T-helper 22 cell (primary cell): ENCODE data around the gene RIC3.

Source experiments
- DNase-seq: peaks from one replicate; pipeline ENCODE4 v3.0.0-alpha.2; 2020; ENCODE audit warnings: low read depth

The RIC3 gene

GRCh38 chr11:8168485-8169257, at the start of gene RIC3:
RIC3 (minus strand) TSS chr11:8169025; CDS start chr11:8168989, 36 bp downstream.
- DNase-seq: peak; percentile 14

GRCh38 chr11:8218409-8218808, 49.6 kb upstream of the RIC3 start:
- DNase-seq: no peak

- DNase-seq: no peak
These were observed 49.1 kb upstream of the RIC3 start for GRCh38 chr11:8217926-8218325.

- no peak for DNase-seq
These were observed 48.3 kb upstream of the RIC3 start for GRCh38 chr11:8217136-8217535.

GRCh38 chr11:8213376-8213775, 44.6 kb upstream of the RIC3 start:
- DNase-seq: no peak

GRCh38 chr11:8209208-8209807, 40.5 kb upstream of the RIC3 start:
- no peak for DNase-seq

- DNase-seq: no peak
These were observed 38.5 kb upstream of the RIC3 start for GRCh38 chr11:8207080-8208000.

GRCh38 chr11:8206251-8207079, 37.6 kb upstream of the RIC3 start:
- DNase-seq: no peak

GRCh38 chr11:8205566-8205965, 36.7 kb upstream of the RIC3 start:
- DNase-seq: no peak

GRCh38 chr11:8204596-8204995, 35.8 kb upstream of the RIC3 start:
- DNase-seq: no peak

GRCh38 chr11:8204025-8204424, 35.2 kb upstream of the RIC3 start:
- DNase-seq: no peak

GRCh38 chr11:8203414-8203715, 34.5 kb upstream of the RIC3 start:
- no peak for DNase-seq

GRCh38 chr11:8202516-8203413, 33.9 kb upstream of the RIC3 start:
- DNase-seq: no peak

- DNase-seq: no peak
These were observed 33.0 kb upstream of the RIC3 start for GRCh38 chr11:8201644-8202365.

- no peak for DNase-seq
These were observed 30.9 kb upstream of the RIC3 start for GRCh38 chr11:8199676-8200075.

- DNase-seq: no peak
These were observed 27.9 kb upstream of the RIC3 start for GRCh38 chr11:8196749-8197148.

GRCh38 chr11:8194956-8195355, 26.1 kb upstream of the RIC3 start:
- no peak for DNase-seq

- no peak for DNase-seq
These were observed 24.0 kb upstream of the RIC3 start for GRCh38 chr11:8192896-8193209.

- no peak for DNase-seq
These were observed 23.4 kb upstream of the RIC3 start for GRCh38 chr11:8192016-8192895.
